ENCODE data around the gene PITPNM3.

PITPNM3 gene

GRCh38 chr17:6587310-6587709, 31.0 kb upstream of the PITPNM3 start:
- DNase-seq (ENCODE audit: insufficient read length, low spot score) (no peak), FAIRE-seq (no peak)
- no peak for TF ChIP-seq CTCF (IDR thresholded peaks at IDR 0.05; ENCODE audit: insufficient read depth, missing control alignments)

GRCh38 chr17:6583411-6583810, 27.1 kb upstream of the PITPNM3 start:
- no peak for FAIRE-seq
- no peak for DNase-seq (ENCODE audit: insufficient read length, low spot score)
- no peak for TF ChIP-seq CTCF (IDR thresholded peaks at IDR 0.05; ENCODE audit: insufficient read depth, missing control alignments)

GRCh38 chr17:6580625-6581024, 24.3 kb upstream of the PITPNM3 start:
- no peak for DNase-seq (ENCODE audit: insufficient read length, low spot score)
- no peak for TF ChIP-seq CTCF (IDR thresholded peaks at IDR 0.05; ENCODE audit: insufficient read depth, missing control alignments)
- FAIRE-seq: no peak

- DNase-seq (ENCODE audit: insufficient read length, low spot score) (no peak), FAIRE-seq (no peak)
- no peak for TF ChIP-seq CTCF (IDR thresholded peaks at IDR 0.05; ENCODE audit: insufficient read depth, missing control alignments)
These were observed 22.1 kb upstream of the PITPNM3 start for GRCh38 chr17:6578491-6578890.

- no peak for TF ChIP-seq CTCF (IDR thresholded peaks at IDR 0.05; ENCODE audit: insufficient read depth, missing control alignments)
- no peak for FAIRE-seq
These were observed 21.4 kb upstream of the PITPNM3 start for GRCh38 chr17:6577686-6578263.

GRCh38 chr17:6576038-6576785, 19.9 kb upstream of the PITPNM3 start:
- TF ChIP-seq CTCF (IDR thresholded peaks at IDR 0.05; ENCODE audit: insufficient read depth, missing control alignments): no peak
- FAIRE-seq (no peak), DNase-seq (ENCODE audit: insufficient read length, low spot score) (no peak)

More at GRCh38 chr17:6577686-6578263, 21.4 kb upstream of the PITPNM3 start:
- no peak for DNase-seq (ENCODE audit: insufficient read length, low spot score)

GRCh38 chr17:6575596-6575988, 19.2 kb upstream of the PITPNM3 start:
- no peak for FAIRE-seq

More at GRCh38 chr17:6575596-6575988, 19.2 kb upstream of the PITPNM3 start:
- TF ChIP-seq CTCF (IDR thresholded peaks at IDR 0.05; ENCODE audit: insufficient read depth, missing control alignments): no peak
- no peak for DNase-seq (ENCODE audit: insufficient read length, low spot score)

Data from D721Med (cell line).